Tibial nerve (tissue), 4 donors: ENCODE measurements around the gene NKIRAS1.

Source experiments
- CTCF ChIP-seq, 5 experiments: fragments of 200-600 bp in 3 of 5; fragments of 450-650 bp in 2 of 5; sonication (generic) in 3 of 5; IDR thresholded peaks; one replicate each; pipeline ENCODE4 v1.5.1; 2016 to 2019; ENCODE audit warnings: antibody characterized with exemption in 5 of 5, mild to moderate bottlenecking in 3 of 5, moderate library complexity in 2 of 5
- EP300 ChIP-seq, 2 donors: sonication (generic); formaldehyde crosslinking; IDR thresholded peaks; one replicate each; pipeline ENCODE4 v1.6.1; 2017; ENCODE audit warnings: antibody characterized with exemption in 2 of 2, mild to moderate bottlenecking in 1 of 2
- POLR2A ChIP-seq, 2 donors: fragments of 450-650 bp; IDR thresholded peaks; one replicate each; pipeline ENCODE4 v1.6.1; 2017; ENCODE audit warnings: antibody characterized with exemption in 2 of 2, mild to moderate bottlenecking in 2 of 2, moderate library complexity in 2 of 2

- no peak for TF ChIP-seq CTCF (IDR thresholded peaks at IDR 0.05)
- TF ChIP-seq EP300 (IDR thresholded peaks at IDR 0.05): no peak
- TF ChIP-seq POLR2A (IDR thresholded peaks at IDR 0.05): no peak
Measured at GRCh38 chr3:23966328-23966727, 49.5 kb upstream of the NKIRAS1 start.
